ENCODE results near the gene SYNPO2. TPM values are rescaled to one million over a fixed set of nuclear protein-coding genes. Genes with fewer than 3 reads are reported as not detected.

SYNPO2 gene
- total RNA-seq, 1 donor from 2014 or later, result 109 TPM

DNA sequence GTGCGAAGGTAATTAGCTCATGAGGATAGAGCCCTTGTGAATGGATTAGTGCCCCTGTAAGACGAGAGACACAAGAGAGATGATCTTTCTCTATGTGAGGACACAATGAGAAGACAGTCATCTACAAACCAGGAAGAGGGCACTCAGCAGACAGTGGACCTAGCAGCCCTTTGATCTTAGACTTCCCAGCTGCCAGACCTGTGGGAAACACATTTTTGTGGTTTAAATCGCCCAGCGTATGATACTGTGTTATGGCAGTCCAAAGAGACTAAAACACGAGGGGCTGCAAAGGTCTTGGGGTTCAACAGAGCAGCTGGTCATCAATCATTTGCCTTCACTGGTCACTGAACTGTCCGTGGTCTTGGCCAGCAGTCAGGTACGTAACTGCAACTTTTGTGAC is 9.2 kb upstream of the SYNPO2 start:
- no peaks in the 10 kb centered on the region for H3K36me3 ChIP-seq
- H3K27me3 ChIP-seq, result no peaks in the 10 kb centered on the region
- intact Hi-C loops (cut with DNase I), result no loop called here
- H3K9me3 ChIP-seq, result no peaks in the 10 kb centered on the region
- no peak overlapping the region for H3K27ac ChIP-seq
- no peak for DNase-seq (ENCODE audit: extremely low spot score in 2 of 2)
- no peak overlapping the region for H3K4me3 ChIP-seq
- H3K4me1 ChIP-seq, result no peaks in the 10 kb centered on the region
- no peak for TF ChIP-seq POLR2A (IDR thresholded peaks at IDR 0.05)
- TF ChIP-seq, protein P1, sequence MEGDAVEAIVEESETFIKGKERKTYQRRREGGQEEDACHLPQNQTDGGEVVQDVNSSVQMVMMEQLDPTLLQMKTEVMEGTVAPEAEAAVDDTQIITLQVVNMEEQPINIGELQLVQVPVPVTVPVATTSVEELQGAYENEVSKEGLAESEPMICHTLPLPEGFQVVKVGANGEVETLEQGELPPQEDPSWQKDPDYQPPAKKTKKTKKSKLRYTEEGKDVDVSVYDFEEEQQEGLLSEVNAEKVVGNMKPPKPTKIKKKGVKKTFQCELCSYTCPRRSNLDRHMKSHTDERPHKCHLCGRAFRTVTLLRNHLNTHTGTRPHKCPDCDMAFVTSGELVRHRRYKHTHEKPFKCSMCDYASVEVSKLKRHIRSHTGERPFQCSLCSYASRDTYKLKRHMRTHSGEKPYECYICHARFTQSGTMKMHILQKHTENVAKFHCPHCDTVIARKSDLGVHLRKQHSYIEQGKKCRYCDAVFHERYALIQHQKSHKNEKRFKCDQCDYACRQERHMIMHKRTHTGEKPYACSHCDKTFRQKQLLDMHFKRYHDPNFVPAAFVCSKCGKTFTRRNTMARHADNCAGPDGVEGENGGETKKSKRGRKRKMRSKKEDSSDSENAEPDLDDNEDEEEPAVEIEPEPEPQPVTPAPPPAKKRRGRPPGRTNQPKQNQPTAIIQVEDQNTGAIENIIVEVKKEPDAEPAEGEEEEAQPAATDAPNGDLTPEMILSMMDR (IDR thresholded peaks at IDR 0.05), result no peak
- TF ChIP-seq POLR2AphosphoS5 (IDR thresholded peaks at IDR 0.05; ENCODE audit: insufficient read depth in 1 of 2, low read depth in 1 of 2), result no peak

DNA sequence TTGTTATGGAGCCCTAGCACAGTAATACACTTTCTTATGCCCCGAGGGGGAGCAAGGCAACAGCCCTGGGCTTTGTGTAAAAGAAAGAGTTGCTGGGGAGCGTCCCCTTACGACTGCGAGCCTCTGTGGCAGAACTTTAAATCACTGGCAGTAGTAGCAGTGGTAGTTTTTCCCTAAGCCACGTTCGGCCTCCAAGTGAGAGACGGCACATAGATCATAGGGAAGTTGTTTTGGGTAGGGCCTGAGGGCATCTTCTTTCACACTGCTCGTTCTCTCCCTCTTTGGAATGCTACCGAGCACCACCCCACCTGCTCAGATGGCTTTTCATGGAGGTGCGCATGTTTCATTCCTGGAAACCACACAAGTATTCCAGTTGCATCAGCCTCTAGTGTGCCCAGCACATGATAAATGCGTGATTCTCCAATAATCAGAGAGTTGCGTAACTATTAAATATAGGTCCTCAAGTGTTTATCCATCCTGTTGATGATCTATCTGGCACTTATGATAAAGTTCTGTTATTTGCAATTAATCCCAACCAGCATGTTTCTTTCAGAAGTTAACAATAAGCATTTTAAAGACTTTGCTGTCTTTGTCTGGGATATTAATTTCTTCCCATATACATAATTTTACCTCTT is 7.0 kb upstream of the SYNPO2 start:
- TF ChIP-seq, protein P1 (IDR thresholded peaks at IDR 0.05), result no peak
- TF ChIP-seq POLR2AphosphoS5 (IDR thresholded peaks at IDR 0.05; ENCODE audit: insufficient read depth in 1 of 2, low read depth in 1 of 2) (no peak), POLR2A (IDR thresholded peaks at IDR 0.05) (no peak)
- no peak overlapping the region for H3K4me3 ChIP-seq
- H3K27me3 ChIP-seq, result no peaks in the 10 kb centered on the region
- intact Hi-C loops (cut with DNase I), result loop anchor here (10.0 kb wide), 1 partner anchor 47 kb away; the partner anchor contains the start of gene SEC24D
- H3K4me1 ChIP-seq, result no peaks in the 10 kb centered on the region
- H3K9me3 ChIP-seq, result no peaks in the 10 kb centered on the region
- H3K27ac ChIP-seq, result no peak overlapping the region
- DNase-seq (ENCODE audit: extremely low spot score in 2 of 2), result no peak
- H3K36me3 ChIP-seq, result no peaks in the 10 kb centered on the region

DNA sequence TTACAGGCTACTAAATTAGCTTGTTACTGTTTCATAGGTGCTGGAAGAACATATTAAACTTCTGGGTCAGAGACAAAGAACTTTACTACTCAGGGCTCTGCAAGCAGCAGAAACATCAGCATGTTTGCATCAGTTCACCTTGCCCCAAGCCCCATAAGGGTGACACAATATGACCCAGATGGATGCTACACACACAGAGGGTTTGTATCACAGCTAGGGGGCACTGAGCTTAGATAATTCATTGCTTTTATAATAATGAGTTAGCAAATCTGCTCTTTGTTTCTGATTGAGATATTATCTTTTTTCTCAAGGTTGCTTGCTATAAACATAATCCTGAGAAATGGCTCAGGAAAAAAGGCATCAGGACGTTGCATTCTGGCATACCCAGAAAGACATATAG is 4.8 kb upstream of the SYNPO2 start:
- Histone ChIP-seq H3K4me1 (no peaks in the 10 kb centered on the region), H3K9me3 (no peaks in the 10 kb centered on the region), H3K4me3 (no peak overlapping the region), H3K27ac (no peak overlapping the region), H3K36me3 (no peaks in the 10 kb centered on the region), H3K27me3 (no peaks in the 10 kb centered on the region)
- intact Hi-C loops (cut with DNase I), result loop anchor here (10.0 kb wide), 1 partner anchor 49 kb away; the partner anchor contains the start of gene SEC24D
- TF ChIP-seq POLR2A (IDR thresholded peaks at IDR 0.05), result no peak
- TF ChIP-seq, protein P1 (IDR thresholded peaks at IDR 0.05), result no peak
- no peak for TF ChIP-seq POLR2AphosphoS5 (IDR thresholded peaks at IDR 0.05; ENCODE audit: insufficient read depth in 1 of 2, low read depth in 1 of 2)
- no peak for DNase-seq (ENCODE audit: extremely low spot score in 2 of 2)

DNA sequence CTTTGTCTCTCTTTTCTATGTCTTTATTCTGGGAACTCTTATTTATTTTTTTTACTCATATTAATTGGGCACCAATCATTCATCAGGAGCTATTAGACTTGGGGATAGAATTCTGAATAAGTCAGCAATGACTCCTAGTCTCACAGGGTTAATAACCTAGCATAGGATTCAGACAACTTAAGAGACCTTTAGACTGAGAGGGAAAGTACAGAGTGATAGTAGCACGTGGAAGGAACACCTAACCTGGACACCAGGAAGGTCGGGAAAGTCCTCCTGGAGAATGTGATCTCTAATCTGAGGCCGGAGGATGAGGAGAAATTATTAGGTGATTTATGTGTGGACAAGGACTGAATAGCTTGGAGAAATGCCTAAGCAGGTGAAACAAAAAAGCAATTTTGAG is 3.9 kb upstream of the SYNPO2 start:
- no peaks in the 10 kb centered on the region for H3K9me3 ChIP-seq
- DNase-seq (ENCODE audit: extremely low spot score in 2 of 2), result no peak

More for the DNA sequence above, 3.9 kb upstream of the SYNPO2 start:
- no peaks in the 10 kb centered on the region for H3K36me3 ChIP-seq
- intact Hi-C loops (cut with DNase I), result loop anchor here (10.0 kb wide), 1 partner anchor 50 kb away; the partner anchor contains the start of gene SEC24D
- H3K27me3 ChIP-seq, result no peaks in the 10 kb centered on the region
- TF ChIP-seq POLR2AphosphoS5 (IDR thresholded peaks at IDR 0.05; ENCODE audit: insufficient read depth in 1 of 2, low read depth in 1 of 2) (no peak), POLR2A (IDR thresholded peaks at IDR 0.05) (no peak)
- TF ChIP-seq, protein P1 (IDR thresholded peaks at IDR 0.05), result no peak
- no peak overlapping the region for H3K4me3 ChIP-seq
- H3K4me1 ChIP-seq, result peaks cover 8% of the 10 kb centered on the region
- H3K27ac ChIP-seq, result no peak overlapping the region

All from vagina (tissue), 2 donors.